Esophagus squamous epithelium (tissue), 4 donors: ENCODE data around the gene WFDC5.

ENCODE experiments used
- CTCF ChIP-seq, 6 experiments: fragments of 450-650 bp in 4 of 6; fragments of 200-600 bp in 2 of 6; sonication (generic) in 2 of 6; IDR thresholded peaks; one replicate each; pipeline ENCODE4 v1.5.1; 2016 to 2019; ENCODE audit warnings: antibody characterized with exemption in 6 of 6, mild to moderate bottlenecking in 4 of 6, moderate library complexity in 4 of 6
- POLR2A ChIP-seq, 4 donors: fragments of 450-650 bp; IDR thresholded peaks; one replicate each; pipeline ENCODE4 v1.6.1; 2017; ENCODE audit warnings: antibody characterized with exemption in 4 of 4, mild to moderate bottlenecking in 4 of 4, moderate library complexity in 3 of 4

DNA sequence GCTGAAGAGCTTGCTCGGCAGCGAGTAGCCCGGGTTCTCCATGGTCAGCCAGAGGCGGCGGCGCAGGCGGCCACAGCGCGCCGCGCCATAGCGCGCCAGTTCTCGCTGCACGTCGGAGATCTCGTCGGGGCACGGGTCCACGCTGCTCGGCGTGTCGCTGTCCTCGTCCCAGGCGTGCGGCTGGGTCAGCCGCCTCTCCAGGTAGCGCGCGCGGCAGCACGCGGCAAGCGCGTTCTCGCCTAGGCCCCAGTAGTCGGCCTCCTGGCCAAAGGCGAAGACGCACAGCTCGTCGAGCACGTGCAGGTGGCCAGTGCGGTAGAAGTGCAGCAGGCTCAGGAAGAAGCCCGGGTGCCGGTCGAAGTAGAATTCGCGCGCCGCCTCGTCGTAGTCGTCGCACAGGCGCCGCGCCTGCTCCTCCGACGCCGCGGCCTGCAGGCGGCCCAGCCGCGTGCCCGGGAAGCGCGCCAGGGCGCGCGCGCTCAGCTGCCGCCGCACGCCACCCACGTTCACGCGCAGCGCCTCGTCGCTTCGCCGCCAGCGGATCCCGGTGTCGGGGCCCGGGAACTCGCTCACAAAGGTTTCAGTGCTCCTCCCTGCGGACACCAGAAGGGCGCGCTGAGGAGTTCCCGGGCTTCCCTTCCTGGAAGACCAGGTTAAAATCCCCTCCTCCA lies 16.7 kb downstream of the WFDC5 start:
- TF ChIP-seq POLR2A (IDR thresholded peaks at IDR 0.05) (no peak), CTCF (IDR thresholded peaks at IDR 0.05) (no peak)
